Loucy (cell line): Measurements from ENCODE around the gene MCF2L2.
A peak's percentile ranks its signal among the peaks of the same experiment; 100 is the strongest.

ENCODE experiments used
- H2AFZ ChIP-seq: fragments of 200-600 bp; sonication (generic); 2 replicates; pipeline ENCODE4 v1.6.0; 2016; ENCODE audit warnings: antibody characterized with exemption, mild to moderate bottlenecking, low read length, moderate library complexity
- H3F3A ChIP-seq: fragments of 200-600 bp; 2 replicates; pipeline ENCODE4 v1.6.0; 2016; ENCODE audit warnings: antibody characterized with exemption, low read depth, mild to moderate bottlenecking
- H3K27me3 ChIP-seq: fragments of 200-600 bp; sonication (generic); 2 replicates; pipeline ENCODE4 v1.6.1; 2014; ENCODE audit warnings: low read length, mild to moderate bottlenecking; ENCODE audit not compliant: insufficient read depth, poor library complexity, severe bottlenecking
- H3K36me3 ChIP-seq: fragments of 200-600 bp; sonication (generic); 2 replicates; pipeline ENCODE4 v1.6.1; 2016; ENCODE audit warnings: low read length; ENCODE audit not compliant: insufficient read depth
- H3K4me1 ChIP-seq: fragments of 200-600 bp; sonication (generic); 2 replicates; pipeline ENCODE4 v1.5.1; 2014; ENCODE audit warnings: low read length, mild to moderate bottlenecking; ENCODE audit not compliant: insufficient read depth, poor library complexity, severe bottlenecking
- H3K4me2 ChIP-seq: fragments of 200-600 bp; sonication (generic); 2 replicates; pipeline ENCODE4 v1.6.0; 2014; ENCODE audit warnings: antibody characterized with exemption, low read length, low read depth, mild to moderate bottlenecking; ENCODE audit not compliant: poor library complexity, severe bottlenecking
- H3K4me3 ChIP-seq: fragments of 200-600 bp; sonication (generic); 2 replicates; pipeline ENCODE4 v1.5.1; 2014; ENCODE audit warnings: low read length, mild to moderate bottlenecking, mixed read lengths; ENCODE audit not compliant: poor library complexity, severe bottlenecking
- H3K79me2 ChIP-seq: fragments of 200-600 bp; sonication (generic); 2 replicates; pipeline ENCODE4 v1.6.1; 2014; ENCODE audit warnings: low read length; ENCODE audit not compliant: insufficient read depth
- H3K9ac ChIP-seq: fragments of 200-600 bp; sonication (generic); 2 replicates; pipeline ENCODE4 v1.6.0; 2014; ENCODE audit warnings: mild to moderate bottlenecking, low read depth, low read length, moderate library complexity; ENCODE audit not compliant: poor library complexity, severe bottlenecking
- H3K9me2 ChIP-seq: fragments of 200-600 bp; sonication (generic); replicated peaks from 2 replicates; pipeline ENCODE4 v1.6.1; 2016; ENCODE audit warnings: low read depth, low read length, mixed read lengths
- H3K9me3 ChIP-seq: fragments of 200-600 bp; sonication (generic); 2 replicates; pipeline ENCODE4 v1.6.1; 2014; ENCODE audit warnings: mild to moderate bottlenecking, antibody characterized with exemption, low read length, low read depth; ENCODE audit not compliant: insufficient read depth
- H4K20me1 ChIP-seq: fragments of 200-600 bp; sonication (generic); 2 replicates; pipeline ENCODE4 v1.6.0; 2014; ENCODE audit warnings: antibody characterized with exemption, low read length, mild to moderate bottlenecking; ENCODE audit not compliant: insufficient read depth, poor library complexity, severe bottlenecking
- EZH2phosphoT487 ChIP-seq: fragments of 200-600 bp; IDR thresholded peaks from 2 replicates; pipeline ENCODE4 v1.6.1; 2018; ENCODE audit warnings: antibody characterized with exemption, mild to moderate bottlenecking, moderate library complexity, borderline replicate concordance
- TF ChIP-seq, protein P1 (sequence below): fragments of 200-600 bp; sonication (generic); conservative IDR thresholded peaks from 2 replicates; pipeline ENCODE4 v1.5.1; 2014; ENCODE audit warnings: mild to moderate bottlenecking, antibody characterized with exemption, low read length

Gene MCF2L2

DNA sequence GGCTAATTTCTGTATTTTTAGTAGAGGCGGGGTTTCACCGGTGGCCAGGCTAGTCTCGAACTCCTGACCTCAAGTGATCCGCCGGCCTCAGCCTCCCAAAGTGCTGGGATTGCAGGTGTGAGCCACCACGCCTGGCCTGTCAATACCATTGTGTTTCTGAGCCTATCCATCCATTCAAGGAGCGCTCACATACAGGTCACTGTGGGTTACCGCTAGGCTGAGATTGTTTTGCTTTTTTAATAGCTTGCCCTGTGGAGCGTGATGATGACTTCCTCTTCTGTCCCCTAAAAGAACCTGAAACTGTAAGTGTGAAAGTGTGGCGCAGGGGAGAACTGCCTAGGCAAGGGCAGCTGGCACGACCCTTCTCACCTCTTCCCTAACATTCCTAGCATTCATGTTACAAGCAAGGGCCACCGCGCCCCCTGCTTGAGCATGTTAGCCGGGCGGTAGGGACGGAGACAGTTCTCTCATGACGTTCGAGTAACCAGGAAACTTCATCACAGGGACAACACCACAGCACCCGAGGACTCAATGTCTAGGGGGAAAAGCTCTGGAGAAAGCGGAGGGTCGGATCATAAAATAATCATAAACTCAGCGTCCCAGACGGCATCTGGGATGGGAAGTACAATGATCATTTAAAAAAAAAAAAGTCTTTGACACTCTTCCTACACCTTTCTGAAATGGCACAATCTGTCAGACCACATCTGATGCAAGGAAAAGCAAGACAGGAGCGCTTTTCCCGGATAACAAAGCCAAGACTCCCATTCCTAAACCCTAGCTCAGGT is 266.7 kb downstream of the MCF2L2 start:
- Histone ChIP-seq H3K27me3 (peaks cover 7% of the 10 kb centered on the region), H4K20me1 (no peaks in the 10 kb centered on the region), H3K9me3 (no peaks in the 10 kb centered on the region), H3K4me2 (peak overlapping the region; percentile 76), H3K4me3 (peak overlapping the region; percentile 79), H3K9ac (no peak overlapping the region), H3F3A (no peaks in the 10 kb centered on the region), H3K79me2 (no peaks in the 10 kb centered on the region), H3K4me1 (peaks cover 7% of the 10 kb centered on the region), H3K9me2 (no peaks in the 10 kb centered on the region), H2AFZ (peak overlapping the region; percentile 99), H3K36me3 (no peaks in the 10 kb centered on the region)
- TF ChIP-seq, protein P1, sequence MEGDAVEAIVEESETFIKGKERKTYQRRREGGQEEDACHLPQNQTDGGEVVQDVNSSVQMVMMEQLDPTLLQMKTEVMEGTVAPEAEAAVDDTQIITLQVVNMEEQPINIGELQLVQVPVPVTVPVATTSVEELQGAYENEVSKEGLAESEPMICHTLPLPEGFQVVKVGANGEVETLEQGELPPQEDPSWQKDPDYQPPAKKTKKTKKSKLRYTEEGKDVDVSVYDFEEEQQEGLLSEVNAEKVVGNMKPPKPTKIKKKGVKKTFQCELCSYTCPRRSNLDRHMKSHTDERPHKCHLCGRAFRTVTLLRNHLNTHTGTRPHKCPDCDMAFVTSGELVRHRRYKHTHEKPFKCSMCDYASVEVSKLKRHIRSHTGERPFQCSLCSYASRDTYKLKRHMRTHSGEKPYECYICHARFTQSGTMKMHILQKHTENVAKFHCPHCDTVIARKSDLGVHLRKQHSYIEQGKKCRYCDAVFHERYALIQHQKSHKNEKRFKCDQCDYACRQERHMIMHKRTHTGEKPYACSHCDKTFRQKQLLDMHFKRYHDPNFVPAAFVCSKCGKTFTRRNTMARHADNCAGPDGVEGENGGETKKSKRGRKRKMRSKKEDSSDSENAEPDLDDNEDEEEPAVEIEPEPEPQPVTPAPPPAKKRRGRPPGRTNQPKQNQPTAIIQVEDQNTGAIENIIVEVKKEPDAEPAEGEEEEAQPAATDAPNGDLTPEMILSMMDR: no peak
- TF ChIP-seq EZH2phosphoT487: no peak

DNA sequence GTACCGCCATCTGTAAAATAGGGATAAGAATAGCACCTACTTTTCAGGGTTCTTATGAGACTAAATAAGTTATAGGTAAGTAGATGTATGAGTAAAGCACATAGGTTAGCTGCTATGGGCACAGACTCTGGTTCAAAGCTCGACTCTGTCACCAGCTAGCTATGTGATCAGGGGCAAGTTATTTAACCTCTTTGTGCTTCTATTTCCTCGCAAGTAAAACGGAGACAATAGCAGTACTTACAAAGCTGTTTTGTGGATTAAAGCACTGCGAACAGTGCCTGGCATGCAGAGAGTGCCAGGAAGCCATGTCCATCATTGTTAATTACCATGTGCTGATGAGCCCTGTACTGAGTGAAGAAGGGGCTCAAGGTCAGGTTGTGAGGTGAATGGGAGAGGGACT is 267.8 kb downstream of the MCF2L2 start:
- Histone ChIP-seq H3K9ac (no peak overlapping the region), H3K9me2 (no peaks in the 10 kb centered on the region), H2AFZ (no peak overlapping the region), H4K20me1 (no peaks in the 10 kb centered on the region), H3K27me3 (peaks cover 7% of the 10 kb centered on the region), H3K4me1 (peaks cover 7% of the 10 kb centered on the region), H3K36me3 (no peaks in the 10 kb centered on the region), H3K4me3 (no peak overlapping the region), H3K4me2 (no peak overlapping the region), H3K9me3 (no peaks in the 10 kb centered on the region), H3K79me2 (no peaks in the 10 kb centered on the region), H3F3A (no peaks in the 10 kb centered on the region)
- no peak for TF ChIP-seq EZH2phosphoT487

GRCh38 chr3:183159333-183159732 is 269.1 kb downstream of the MCF2L2 start:
- H3K4me2 ChIP-seq: no peak overlapping the region
- no peak overlapping the region for H3K9ac ChIP-seq
- H3F3A ChIP-seq: no peaks in the 10 kb centered on the region
- H2AFZ ChIP-seq: 0 out of 2 replicates have a peak overlapping the region, but pooled peaks have one; percentile 26
- H3K27me3 ChIP-seq: peaks cover 7% of the 10 kb centered on the region
- no peaks in the 10 kb centered on the region for H3K9me2 ChIP-seq
- no peaks in the 10 kb centered on the region for H3K79me2 ChIP-seq
- no peaks in the 10 kb centered on the region for H3K36me3 ChIP-seq
- no peaks in the 10 kb centered on the region for H3K9me3 ChIP-seq
- H4K20me1 ChIP-seq: no peaks in the 10 kb centered on the region
- no peak overlapping the region for H3K4me3 ChIP-seq
- TF ChIP-seq, protein P1: peak; percentile 63
- no peak for TF ChIP-seq EZH2phosphoT487
- peaks cover 7% of the 10 kb centered on the region for H3K4me1 ChIP-seq
